Psoas muscle (tissue), 8 donors: ENCODE results near the gene CHD3. TPM values are rescaled to one million over a fixed set of nuclear protein-coding genes. Genes with fewer than 3 reads are reported as not detected.
A peak's percentile ranks its signal among the peaks of the same experiment; 100 is the strongest.

Source experiments
- ATAC-seq, 4 donors: fragments of 200-7000 bp; cut with Tn5 transposase; one replicate each; pipeline ENCODE4 v1.9.1; 2020; ENCODE audit warnings: moderate library complexity in 3 of 4, mild to moderate bottlenecking in 2 of 4
- DNase-seq, 2 donors: peaks; one replicate each; pipeline ENCODE4 v3.0.0-alpha.2; 2020
- H3K27ac ChIP-seq: fragments of 200-600 bp; one replicate; pipeline ENCODE4 v1.8.0; 2022
- H3K27me3 ChIP-seq, 3 donors: fragments of 200-600 bp in 1 of 3; one replicate each; pipeline versions ENCODE4 v1.6.1 to v1.8.0; 2013 to 2022; ENCODE audit warnings: low read length in 2 of 3, mild to moderate bottlenecking in 2 of 3, moderate library complexity in 1 of 3; ENCODE audit not compliant: insufficient read depth in 3 of 3
- H3K36me3 ChIP-seq, 2 donors: fragments of 200-600 bp in 1 of 2; one replicate each; pipeline versions ENCODE4 v1.6.1 to v1.8.0; 2013 to 2022; ENCODE audit warnings: low read depth in 1 of 2, mild to moderate bottlenecking in 1 of 2, moderate library complexity in 1 of 2; ENCODE audit not compliant: insufficient read depth in 1 of 2
- H3K4me1 ChIP-seq: fragments of 200-600 bp; one replicate; pipeline ENCODE4 v1.8.0; 2022
- H3K4me3 ChIP-seq: fragments of 200-600 bp; one replicate; pipeline ENCODE4 v1.8.0; 2022; ENCODE audit warnings: mild to moderate bottlenecking
- H3K9me3 ChIP-seq: fragments of 200-600 bp; one replicate; pipeline ENCODE4 v1.8.0; 2022
- WGBS, 3 donors: extraction: QIAGEN DNeasy Blood & Tissue Kit; methylation state at CpG; one replicate each; pipeline versions ENCODE4 v1.1.6 to v1.1.7; 2013; 5-methylcytosine and 5-hydroxymethylcytosine counted together
- intact Hi-C, 2 donors: fragments of 100-400 bp; cut with DNase I; formaldehyde crosslinking; loops; one replicate each; pipeline versions ENCODE4 v1.11.0 to v1.14.2; 2022
- polyA plus RNA-seq, 3 donors: library from polyadenylated mRNA; stranded (reverse); fragments of 200-250 nt; gene quantifications; one replicate each; pipeline ENCODE4 v1.2.3, GENCODE V29; 2013
- total RNA-seq, 4 donors: library from RNA; stranded (reverse); fragmentation: NEBNext Ultra II Directional in 2 of 4; extraction: Animal tissue kit (Norgen Biotek cat#: 25700) in 2 of 4; gene quantifications; one replicate each; pipeline versions ENCODE4 v1.2.1 to v1.2.4, GENCODE V29; 2021 to 2023
- TF ChIP-seq, protein P1 (sequence below): fragments of 200-600 bp; IDR thresholded peaks from one replicate; pipeline ENCODE4 v1.8.0; 2022; ENCODE audit warnings: antibody characterized with exemption
- donor health status: healthy with polysubstance abuse.
- donor health status: DM: no; HTN: no; CAD: no; lungs with moderate emphysema.
- donor health status: Bipolar disorder and iron deficiency.
- donor health status: healthy.
- donor health status: DM: yes; HTN: yes; CAD: no.
- donor health status: DM: no; HTN: no; CAD: no.
- donor health status: DM: no; HTN: no; CAD: no.
- donor health status: DM: yes; HTN: yes; CAD: no.

Gene CHD3
- total and polyA plus RNA-seq, 7 donors: 3.3 to 13.1 (median 6.9) TPM

DNA sequence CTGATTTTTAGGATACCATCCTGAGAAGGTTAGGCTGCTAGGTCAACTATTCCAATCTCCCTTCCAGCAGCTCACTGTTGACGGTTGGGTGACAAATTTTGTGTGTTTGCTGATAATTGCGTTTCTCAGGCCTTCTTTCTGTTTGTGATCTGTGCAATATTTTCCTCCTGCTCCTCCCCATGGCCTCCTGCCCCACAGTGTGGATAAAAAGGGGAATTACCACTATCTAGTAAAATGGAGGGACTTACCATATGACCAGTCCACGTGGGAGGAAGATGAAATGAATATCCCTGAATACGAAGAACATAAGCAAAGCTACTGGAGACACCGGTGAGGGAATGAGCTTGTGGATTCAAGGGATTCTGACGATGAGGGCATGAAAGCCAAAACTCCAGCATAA, 9.2 kb downstream of the CHD3 start:
- Histone ChIP-seq H3K27me3 (no peaks in the 10 kb centered on the region), H3K4me3 (no peak overlapping the region), H3K36me3 (peaks cover 0 to 51% of the 10 kb centered on the region in 2 donors), H3K27ac (no peak overlapping the region), H3K4me1 (peaks cover 2% of the 10 kb centered on the region), H3K9me3 (no peaks in the 10 kb centered on the region)
- peak; percentile 68 to 80 (median 76) for ATAC-seq
- intact Hi-C loops: loop anchor here (1.0 to 5.0 kb wide), 3 partner anchors 35 to 75 kb away; no protein-coding TSS in a partner anchor
- WGBS, 3 donors: 35 to 44% (median 43%) methylated on average over 6 of the region's 6 CpGs
- no peak for DNase-seq
- TF ChIP-seq, protein P1, sequence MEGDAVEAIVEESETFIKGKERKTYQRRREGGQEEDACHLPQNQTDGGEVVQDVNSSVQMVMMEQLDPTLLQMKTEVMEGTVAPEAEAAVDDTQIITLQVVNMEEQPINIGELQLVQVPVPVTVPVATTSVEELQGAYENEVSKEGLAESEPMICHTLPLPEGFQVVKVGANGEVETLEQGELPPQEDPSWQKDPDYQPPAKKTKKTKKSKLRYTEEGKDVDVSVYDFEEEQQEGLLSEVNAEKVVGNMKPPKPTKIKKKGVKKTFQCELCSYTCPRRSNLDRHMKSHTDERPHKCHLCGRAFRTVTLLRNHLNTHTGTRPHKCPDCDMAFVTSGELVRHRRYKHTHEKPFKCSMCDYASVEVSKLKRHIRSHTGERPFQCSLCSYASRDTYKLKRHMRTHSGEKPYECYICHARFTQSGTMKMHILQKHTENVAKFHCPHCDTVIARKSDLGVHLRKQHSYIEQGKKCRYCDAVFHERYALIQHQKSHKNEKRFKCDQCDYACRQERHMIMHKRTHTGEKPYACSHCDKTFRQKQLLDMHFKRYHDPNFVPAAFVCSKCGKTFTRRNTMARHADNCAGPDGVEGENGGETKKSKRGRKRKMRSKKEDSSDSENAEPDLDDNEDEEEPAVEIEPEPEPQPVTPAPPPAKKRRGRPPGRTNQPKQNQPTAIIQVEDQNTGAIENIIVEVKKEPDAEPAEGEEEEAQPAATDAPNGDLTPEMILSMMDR: peak; percentile 50

DNA sequence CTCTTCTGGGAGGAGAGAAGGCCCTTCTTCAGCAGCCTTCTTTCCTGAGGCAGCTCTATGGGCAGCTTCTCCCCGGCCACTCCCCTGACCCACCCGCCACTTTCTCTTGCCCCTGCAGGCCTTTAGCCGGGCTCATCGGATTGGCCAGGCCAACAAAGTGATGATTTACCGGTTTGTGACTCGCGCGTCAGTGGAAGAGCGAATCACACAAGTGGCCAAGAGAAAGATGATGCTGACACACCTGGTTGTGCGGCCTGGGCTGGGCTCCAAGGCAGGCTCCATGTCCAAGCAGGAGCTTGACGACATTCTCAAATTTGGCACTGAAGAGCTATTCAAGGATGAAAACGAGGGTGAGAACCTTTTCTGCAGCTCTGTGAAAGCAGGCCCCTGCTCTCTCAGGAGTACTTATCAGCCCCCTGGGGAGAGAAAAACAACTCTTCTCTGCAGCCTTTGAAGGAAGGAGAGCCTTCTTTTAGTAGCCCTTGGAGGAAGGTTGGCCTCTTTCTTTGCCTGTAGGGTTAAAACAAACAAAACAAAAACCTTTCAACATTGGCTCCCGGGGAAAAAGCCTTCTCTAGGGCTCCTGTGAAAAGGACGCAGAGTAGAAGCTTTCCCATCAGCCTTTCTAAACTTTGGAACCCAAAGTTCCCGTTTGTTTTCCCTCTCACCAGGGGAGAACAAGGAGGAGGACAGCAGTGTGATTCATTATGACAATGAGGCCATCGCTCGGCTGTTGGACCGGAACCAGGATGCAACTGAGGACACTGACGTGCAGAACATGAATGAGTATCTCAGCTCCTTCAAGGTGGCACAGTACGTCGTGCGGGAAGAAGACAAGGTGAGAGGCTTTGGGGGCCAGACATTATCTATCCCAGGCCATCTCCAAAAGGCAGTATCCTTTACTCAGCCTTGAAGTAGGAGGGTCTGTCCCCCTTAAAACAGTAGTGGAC, 14.8 kb downstream of the CHD3 start:
- TF ChIP-seq, protein P1: no peak
- H3K27me3 ChIP-seq: no peaks in the 10 kb centered on the region
- peaks cover 0 to 70% of the 10 kb centered on the region in 2 donors for H3K36me3 ChIP-seq
- no peak overlapping the region for H3K4me3 ChIP-seq
- DNase-seq: no peak
- H3K9me3 ChIP-seq: no peaks in the 10 kb centered on the region
- intact Hi-C loops: no loop called here
- H3K4me1 ChIP-seq: no peaks in the 10 kb centered on the region
- WGBS, 3 donors: 70 to 77% (median 76%) methylated on average over 22 of the region's 22 CpGs
- H3K27ac ChIP-seq: no peak overlapping the region
- no peak for ATAC-seq

DNA sequence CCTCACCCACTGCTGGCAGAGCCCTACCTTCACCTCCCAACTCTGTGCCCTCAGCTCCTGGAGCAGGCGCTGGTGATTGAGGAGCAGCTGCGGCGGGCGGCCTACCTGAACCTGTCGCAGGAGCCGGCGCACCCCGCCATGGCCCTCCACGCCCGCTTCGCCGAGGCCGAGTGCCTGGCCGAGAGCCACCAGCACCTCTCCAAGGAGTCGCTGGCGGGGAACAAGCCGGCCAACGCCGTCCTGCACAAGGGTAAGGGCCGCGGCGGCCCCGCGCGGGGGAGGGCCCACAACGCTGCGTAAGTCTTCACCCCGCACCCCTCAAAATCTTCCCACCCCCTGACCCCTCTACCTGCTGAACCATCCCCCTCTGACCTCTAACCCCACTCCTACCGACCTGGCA, 20.5 kb downstream of the CHD3 start:
- Histone ChIP-seq H3K4me3 (no peak overlapping the region), H3K27ac (no peak overlapping the region), H3K27me3 (no peaks in the 10 kb centered on the region), H3K9me3 (no peaks in the 10 kb centered on the region), H3K36me3 (peaks cover 0 to 51% of the 10 kb centered on the region in 2 donors), H3K4me1 (no peaks in the 10 kb centered on the region)
- ATAC-seq (no peak), DNase-seq (no peak)
- 92 to 97% (median 93%) methylated on average over 19 to 29 of the region's 29 CpGs for WGBS, 3 donors
- TF ChIP-seq, protein P1: no peak
- intact Hi-C loops: loop anchor here in 1 of 2 donors (5.0 kb wide), 1 partner anchor 133 kb away; no protein-coding TSS in a partner anchor

DNA sequence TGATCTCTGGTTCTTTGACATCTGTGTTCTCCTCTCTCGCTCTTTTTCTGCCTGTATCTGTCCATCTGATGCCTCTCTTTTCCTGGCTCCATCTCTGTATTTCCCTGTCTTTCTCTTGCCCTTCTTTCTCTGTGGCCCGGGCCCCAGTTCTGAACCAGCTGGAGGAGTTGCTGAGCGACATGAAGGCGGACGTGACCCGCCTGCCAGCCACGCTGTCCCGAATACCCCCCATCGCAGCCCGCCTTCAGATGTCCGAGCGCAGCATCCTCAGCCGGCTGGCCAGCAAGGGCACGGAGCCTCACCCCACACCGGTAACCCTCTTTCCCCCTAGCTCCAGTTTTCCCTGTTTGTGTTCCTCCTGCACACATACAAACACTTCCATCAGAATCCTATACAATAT, 21.7 kb downstream of the CHD3 start:
- H3K27me3 ChIP-seq: no peaks in the 10 kb centered on the region
- no peak for ATAC-seq
- intact Hi-C loops: loop anchor here (5.0 to 10.0 kb wide), 3 partner anchors 48 to 147 kb away; no protein-coding TSS in a partner anchor
- peaks cover 10% of the 10 kb centered on the region for H3K4me1 ChIP-seq
- TF ChIP-seq, protein P1: no peak
- no peak overlapping the region for H3K27ac ChIP-seq
- WGBS, 3 donors: 93 to 95% (median 95%) methylated on average over 15 of the region's 15 CpGs
- no peak for DNase-seq
- H3K4me3 ChIP-seq: no peak overlapping the region
- peaks cover 0 to 40% of the 10 kb centered on the region in 2 donors for H3K36me3 ChIP-seq
- no peaks in the 10 kb centered on the region for H3K9me3 ChIP-seq
